MM.1S (cell line): Measurements from ENCODE around the gene TOX2.

ENCODE experiments used
- DNase-seq: peaks from one replicate; pipeline ENCODE4 v3.0.0-alpha.2; 2015
- H2AFZ ChIP-seq: fragments of 300-600 bp; sonication (generic); 2 replicates; pipeline ENCODE4 v1.6.0; 2016; ENCODE audit warnings: antibody characterized with exemption, low read length
- H3F3A ChIP-seq: fragments of 300-600 bp; sonication (generic); 2 replicates; pipeline ENCODE4 v1.6.1; 2016; ENCODE audit warnings: mild to moderate bottlenecking, antibody characterized with exemption, low read length, moderate library complexity, mixed read lengths; ENCODE audit not compliant: insufficient read depth
- H3K27ac ChIP-seq: fragments of 300-600 bp; sonication (generic); 2 replicates; pipeline ENCODE4 v1.5.1; 2016; ENCODE audit warnings: mild to moderate bottlenecking, low read length
- H3K27me3 ChIP-seq: fragments of 300-600 bp; sonication (generic); replicated peaks from 2 replicates; pipeline ENCODE4 v1.6.0; 2016; ENCODE audit warnings: low read length; ENCODE audit not compliant: insufficient read depth
- H3K36me3 ChIP-seq: fragments of 300-600 bp; sonication (generic); replicated peaks from 2 replicates; pipeline ENCODE4 v1.6.1; 2016; ENCODE audit warnings: mild to moderate bottlenecking, low read length, mixed read lengths; ENCODE audit not compliant: insufficient read depth
- H3K4me1 ChIP-seq: fragments of 300-600 bp; sonication (generic); 2 replicates; pipeline ENCODE4 v1.6.1; 2016; ENCODE audit warnings: low read length, mixed read lengths
- H3K4me2 ChIP-seq: fragments of 300-600 bp; sonication (generic); 2 replicates; pipeline ENCODE4 v1.6.0; 2016; ENCODE audit warnings: low read depth, low read length
- H3K4me3 ChIP-seq: fragments of 300-600 bp; sonication (generic); 2 replicates; pipeline ENCODE4 v1.5.1; 2016; ENCODE audit warnings: low read length, mixed read lengths
- H3K79me2 ChIP-seq: fragments of 300-600 bp; sonication (generic); 2 replicates; pipeline ENCODE4 v1.6.1; 2016; ENCODE audit warnings: mixed run types, low read length, mixed read lengths
- H3K9ac ChIP-seq: fragments of 300-600 bp; sonication (generic); 2 replicates; pipeline ENCODE4 v1.6.1; 2016; ENCODE audit warnings: low read length, mixed read lengths
- H3K9me2 ChIP-seq: fragments of 300-600 bp; sonication (generic); replicated peaks from 2 replicates; pipeline ENCODE4 v1.6.1; 2016; ENCODE audit warnings: mild to moderate bottlenecking, low read length, mixed read lengths; ENCODE audit not compliant: insufficient read depth
- H3K9me3 ChIP-seq: fragments of 300-600 bp; sonication (generic); replicated peaks from 2 replicates; pipeline ENCODE4 v1.6.1; 2016; ENCODE audit warnings: mild to moderate bottlenecking, low read length, mixed read lengths; ENCODE audit not compliant: insufficient read depth
- H4K20me1 ChIP-seq: fragments of 300-600 bp; sonication (generic); 2 replicates; pipeline ENCODE4 v1.6.1; 2016; ENCODE audit warnings: mild to moderate bottlenecking, low read length, moderate library complexity, mixed read lengths; ENCODE audit not compliant: insufficient read depth
- CTCF ChIP-seq: fragments of 300-600 bp; sonication (generic); IDR thresholded peaks from 2 replicates; pipeline ENCODE4 v1.5.1; 2016; ENCODE audit warnings: antibody characterized with exemption, low read length, mixed read lengths
- EZH2 ChIP-seq: fragments of 300-600 bp; sonication (generic); optimal IDR thresholded peaks from 2 replicates; pipeline ENCODE3; 2017; ENCODE audit warnings: low read depth, mild to moderate bottlenecking, antibody characterized with exemption, low read length, mixed read lengths
- EZH2phosphoT487 ChIP-seq: fragments of 300-600 bp; sonication (generic); IDR thresholded peaks from 2 replicates; pipeline ENCODE4 v1.6.1; 2018; ENCODE audit warnings: antibody characterized with exemption, low read length

Gene TOX2

GRCh38 chr20:43949741-43950618 lies 35.3 kb downstream of the TOX2 start:
- no peak for TF ChIP-seq EZH2phosphoT487
- no peak for TF ChIP-seq EZH2
- no peak for TF ChIP-seq CTCF
- peak; percentile 98 for DNase-seq
- H3K27me3 ChIP-seq, result no peaks in the 10 kb centered on the region
- peaks cover 40% of the 10 kb centered on the region for H3F3A ChIP-seq
- H3K27ac ChIP-seq, result peak overlapping the region; percentile 86
- no peaks in the 10 kb centered on the region for H3K9me3 ChIP-seq
- no peak overlapping the region for H2AFZ ChIP-seq
- peaks cover 79% of the 10 kb centered on the region for H3K4me1 ChIP-seq
- H3K4me3 ChIP-seq, result no peak overlapping the region
- no peaks in the 10 kb centered on the region for H3K36me3 ChIP-seq
- peak overlapping the region; percentile 45 for H3K4me2 ChIP-seq
- H3K9me2 ChIP-seq, result no peaks in the 10 kb centered on the region
- H3K9ac ChIP-seq, result peak overlapping the region; percentile 48
- no peaks in the 10 kb centered on the region for H4K20me1 ChIP-seq
- peaks cover 82% of the 10 kb centered on the region for H3K79me2 ChIP-seq

DNA sequence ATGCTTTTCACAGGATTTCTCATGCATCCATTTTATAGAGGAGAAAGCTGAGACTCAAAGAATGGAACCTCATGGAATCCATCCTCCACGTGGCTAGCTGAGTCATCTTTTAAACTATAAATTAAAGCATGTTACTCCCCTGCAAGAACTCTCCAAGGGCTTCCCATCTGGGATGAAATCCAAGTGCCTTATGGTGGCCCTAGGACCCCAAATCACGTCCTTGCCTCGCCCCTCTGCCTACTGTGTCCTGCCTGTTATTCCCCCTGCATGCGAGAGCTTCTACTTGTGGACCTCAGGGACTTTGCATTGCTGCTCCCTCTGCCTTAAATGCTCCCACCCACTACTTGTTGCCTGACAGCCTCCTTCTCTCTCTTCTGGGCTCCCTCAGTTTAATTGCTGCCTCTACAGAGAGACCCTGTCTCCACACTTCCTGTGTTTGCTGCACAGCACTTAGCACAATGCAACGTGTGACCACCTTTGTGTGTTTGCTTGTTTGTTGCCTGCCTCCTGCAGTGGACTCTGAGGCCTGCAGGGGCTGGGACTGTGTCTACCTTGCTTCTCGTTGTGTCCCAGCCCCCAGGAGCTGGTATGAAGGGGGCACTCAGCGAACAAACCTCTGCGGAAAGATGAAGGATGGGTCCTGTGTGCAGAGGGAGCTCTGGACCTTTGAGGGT lies 39.4 kb downstream of the TOX2 start:
- Histone ChIP-seq H4K20me1 (no peaks in the 10 kb centered on the region), H3K36me3 (no peaks in the 10 kb centered on the region), H3F3A (peaks cover 47% of the 10 kb centered on the region), H3K9ac (peak overlapping the region; percentile 56), H3K9me2 (no peaks in the 10 kb centered on the region), H3K9me3 (no peaks in the 10 kb centered on the region), H3K4me2 (peak overlapping the region; percentile 81), H3K79me2 (peaks cover 67% of the 10 kb centered on the region), H2AFZ (no peak overlapping the region), H3K27ac (peak overlapping the region; percentile 89), H3K27me3 (no peaks in the 10 kb centered on the region), H3K4me1 (peaks cover 85% of the 10 kb centered on the region), H3K4me3 (no peak overlapping the region)
- DNase-seq, result no peak
- peak; percentile 22 for TF ChIP-seq CTCF
- TF ChIP-seq EZH2, result no peak

DNA sequence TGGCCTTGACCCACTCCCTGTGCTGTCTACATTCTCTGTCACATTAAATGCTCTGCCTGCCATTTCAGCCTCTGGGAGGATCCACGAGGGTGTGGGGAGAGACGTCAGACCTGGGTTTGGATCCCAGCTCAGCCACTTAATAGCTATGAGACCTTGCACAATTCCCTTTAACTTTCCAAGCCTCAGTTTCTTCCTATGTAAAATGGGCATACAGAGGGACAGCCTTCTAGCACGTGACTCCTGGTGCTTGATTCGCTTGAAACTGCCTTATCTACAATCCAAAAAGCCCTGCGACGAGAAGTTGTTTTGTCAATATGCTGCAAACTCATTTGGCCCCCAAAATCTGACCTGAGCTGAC lies 40.0 kb downstream of the TOX2 start:
- H3K4me1 ChIP-seq, result peaks cover 85% of the 10 kb centered on the region
- H3K9me2 ChIP-seq, result no peaks in the 10 kb centered on the region
- peak overlapping the region; percentile 89 for H3K27ac ChIP-seq
- H4K20me1 ChIP-seq, result no peaks in the 10 kb centered on the region
- no peaks in the 10 kb centered on the region for H3K36me3 ChIP-seq
- no peak for DNase-seq
- H3K9ac ChIP-seq, result peak overlapping the region; percentile 56
- no peaks in the 10 kb centered on the region for H3K9me3 ChIP-seq
- H3K79me2 ChIP-seq, result peaks cover 67% of the 10 kb centered on the region
- H3F3A ChIP-seq, result peaks cover 41% of the 10 kb centered on the region
- no peaks in the 10 kb centered on the region for H3K27me3 ChIP-seq
- H3K4me2 ChIP-seq, result peak overlapping the region; percentile 81
- no peak overlapping the region for H3K4me3 ChIP-seq
- no peak for TF ChIP-seq EZH2phosphoT487
- no peak for TF ChIP-seq CTCF
- TF ChIP-seq EZH2, result no peak
- H2AFZ ChIP-seq, result no peak overlapping the region
